H9 (cell line): ENCODE data around the gene MYO1C. TPM values are rescaled to one million over a fixed set of nuclear protein-coding genes. Genes with fewer than 3 reads are reported as not detected.

ENCODE experiments used
- DNase-seq: peaks from one replicate; pipeline ENCODE4 v3.0.0-alpha.2; 2017
- H2AFZ ChIP-seq: one replicate; pipeline ENCODE4 v1.6.1; 2013; ENCODE audit warnings: mild to moderate bottlenecking, low read length, control low read depth, moderate library complexity
- H2AK5ac ChIP-seq: 2 replicates; pipeline ENCODE4 v1.6.1; 2013; ENCODE audit warnings: low read length, control low read depth, mixed read lengths; ENCODE audit not compliant: insufficient read length
- H2BK120ac ChIP-seq: one replicate; pipeline ENCODE4 v1.6.1; 2013; ENCODE audit warnings: low read depth, mild to moderate bottlenecking, low read length, control low read depth, inconsistent platforms; ENCODE audit not compliant: poor library complexity, severe bottlenecking
- H2BK12ac ChIP-seq: 2 replicates; pipeline ENCODE4 v1.6.1; 2013; ENCODE audit warnings: low read length, control low read depth, mixed read lengths, low read depth; ENCODE audit not compliant: insufficient read length
- H2BK15ac ChIP-seq: 2 replicates; pipeline ENCODE4 v1.6.1; 2013; ENCODE audit warnings: low read depth, low read length, control low read depth
- H2BK20ac ChIP-seq: one replicate; pipeline ENCODE4 v1.6.1; 2013; ENCODE audit warnings: low read depth, mild to moderate bottlenecking, low read length, control low read depth, inconsistent platforms; ENCODE audit not compliant: poor library complexity, severe bottlenecking
- H2BK5ac ChIP-seq: 2 replicates; pipeline ENCODE4 v1.6.1; 2013; ENCODE audit warnings: low read length, control low read depth, mixed read lengths; ENCODE audit not compliant: insufficient read length
- H3K14ac ChIP-seq: 2 replicates; pipeline ENCODE4 v1.6.1; 2013; ENCODE audit warnings: low read length, control low read depth; ENCODE audit not compliant: insufficient read depth
- H3K18ac ChIP-seq: 2 replicates; pipeline ENCODE4 v1.6.1; 2013; ENCODE audit warnings: low read depth, mild to moderate bottlenecking, mixed read lengths, low read length, control low read depth; ENCODE audit not compliant: insufficient read length
- H3K23ac ChIP-seq: 2 replicates; pipeline ENCODE4 v1.6.1; 2013; ENCODE audit warnings: low read length, control low read depth, mixed read lengths, low read depth; ENCODE audit not compliant: insufficient read length
- H3K23me2 ChIP-seq: 2 replicates; pipeline ENCODE4 v1.6.1; 2013; ENCODE audit warnings: low read depth, mild to moderate bottlenecking, mixed read lengths, low read length, control low read depth; ENCODE audit not compliant: insufficient read length, poor library complexity, severe bottlenecking
- H3K27ac ChIP-seq: 2 replicates; pipeline ENCODE4 v1.5.1; 2013; ENCODE audit warnings: low read length, control low read depth, mixed read lengths, low read depth; ENCODE audit not compliant: insufficient read length
- H3K27me3 ChIP-seq: 2 replicates; pipeline ENCODE4 v1.6.1; 2013; ENCODE audit warnings: low read length, control low read depth, inconsistent platforms; ENCODE audit not compliant: insufficient read depth
- H3K4ac ChIP-seq: 2 replicates; pipeline ENCODE4 v1.6.1; 2013; ENCODE audit warnings: low read depth, mild to moderate bottlenecking, control low read depth, inconsistent platforms, low read length, moderate library complexity
- H3K4me1 ChIP-seq: 2 replicates; pipeline ENCODE4 v1.6.1; 2013; ENCODE audit warnings: low read length, control low read depth, inconsistent platforms; ENCODE audit not compliant: insufficient read depth
- H3K4me2 ChIP-seq: 2 replicates; pipeline ENCODE4 v1.6.1; 2013; ENCODE audit warnings: low read length, control low read depth, mixed read lengths; ENCODE audit not compliant: insufficient read length, insufficient read depth
- H3K56ac ChIP-seq: 2 replicates; pipeline ENCODE4 v1.6.1; 2013; ENCODE audit warnings: low read depth, mild to moderate bottlenecking, mixed read lengths, low read length, control low read depth; ENCODE audit not compliant: insufficient read length
- H3K79me1 ChIP-seq: 2 replicates; pipeline ENCODE4 v1.6.1; 2013; ENCODE audit warnings: low read depth, mild to moderate bottlenecking, moderate library complexity, low read length, control low read depth, inconsistent platforms; ENCODE audit not compliant: insufficient read depth, poor library complexity, severe bottlenecking
- H3K79me2 ChIP-seq: 2 replicates; pipeline ENCODE4 v1.6.1; 2013; ENCODE audit warnings: low read length, control low read depth, inconsistent platforms; ENCODE audit not compliant: insufficient read depth
- H3K9ac ChIP-seq: 2 replicates; pipeline ENCODE4 v1.6.1; 2013; ENCODE audit warnings: low read length, control low read depth, mixed read lengths; ENCODE audit not compliant: insufficient read length; ENCODE audit errors: extremely low read depth
- H3K9me3 ChIP-seq: one replicate; pipeline ENCODE4 v1.6.1; 2013; ENCODE audit warnings: low read depth, low read length, inconsistent platforms; ENCODE audit not compliant: control insufficient read depth
- H3T11ph ChIP-seq: one replicate; pipeline ENCODE4 v1.6.1; 2013; ENCODE audit warnings: mild to moderate bottlenecking, low read length, control low read depth, inconsistent platforms
- H4K20me1 ChIP-seq: one replicate; pipeline ENCODE4 v1.6.1; 2013; ENCODE audit not compliant: control insufficient read depth, insufficient read length, insufficient read depth
- H4K5ac ChIP-seq: 2 replicates; pipeline ENCODE4 v1.6.1; 2013; ENCODE audit warnings: low read depth, mild to moderate bottlenecking, mixed read lengths, low read length, control low read depth; ENCODE audit not compliant: insufficient read length
- H4K8ac ChIP-seq: replicated peaks from 2 replicates; pipeline ENCODE4 v1.6.1; 2013; ENCODE audit warnings: low read length, control low read depth, mixed read lengths, low read depth; ENCODE audit not compliant: insufficient read length
- H4K91ac ChIP-seq: 2 replicates; pipeline ENCODE4 v1.6.1; 2013; ENCODE audit warnings: low read depth, mild to moderate bottlenecking, moderate library complexity, mixed read lengths, low read length, control low read depth; ENCODE audit not compliant: insufficient read length
- H3K27ac Mint-ChIP-seq, 3 experiments: 2 replicates in 2 of 3; 3 replicates in 1 of 3; pipeline ENCODE4 v1.8.0; 2020 to 2021; ENCODE audit warnings: mixed read lengths in 3 of 3, mild to moderate bottlenecking in 1 of 3, moderate library complexity in 1 of 3
- H3K27me3 Mint-ChIP-seq: 2 replicates; pipeline ENCODE4 v1.8.0; 2021; ENCODE audit warnings: low read depth, mild to moderate bottlenecking, moderate library complexity, mixed read lengths
- H3K36me3 Mint-ChIP-seq, 3 experiments: 2 replicates in 2 of 3; 3 replicates in 1 of 3; pipeline ENCODE4 v1.8.0; 2020 to 2021; ENCODE audit warnings: low read depth in 3 of 3, mixed read lengths in 3 of 3; ENCODE audit not compliant: insufficient read depth in 1 of 3
- H3K4me1 Mint-ChIP-seq, 2 experiments: 2 replicates each; pipeline ENCODE4 v1.8.0; 2020; ENCODE audit warnings: mixed read lengths in 2 of 2
- H3K4me3 Mint-ChIP-seq, 2 experiments: 2 replicates in 1 of 2; 3 replicates in 1 of 2; pipeline ENCODE4 v1.8.0; 2020 to 2021; ENCODE audit warnings: mild to moderate bottlenecking in 2 of 2, mixed read lengths in 2 of 2, moderate library complexity in 1 of 2
- H3K9me3 Mint-ChIP-seq, 2 experiments: 2 replicates in 1 of 2; 3 replicates in 1 of 2; pipeline ENCODE4 v1.8.0; 2020; ENCODE audit warnings: mild to moderate bottlenecking in 2 of 2, mixed read lengths in 2 of 2, moderate library complexity in 1 of 2
- WGBS: extraction: QIAGEN DNeasy Blood & Tissue Kit; methylation state at CpG from one replicate; pipeline ENCODE4 v1.1.7; 2013; ENCODE audit warnings: missing lambda C conversion rate, low lambda C conversion rate, mixed read lengths; ENCODE audit not compliant: insufficient read length; ENCODE audit errors: extremely low coverage; 5-methylcytosine and 5-hydroxymethylcytosine counted together
- total RNA-seq: library from RNA; stranded (reverse); gene quantifications from 2 replicates; pipeline ENCODE4 v1.2.1, GENCODE V29; 2021
- TF ChIP-seq, protein P1 (sequence below): fragments of 200-600 bp; sonication (generic); conservative IDR thresholded peaks from 3 replicates; pipeline ENCODE4 v1.8.0; 2021; ENCODE audit warnings: antibody characterized with exemption, mild to moderate bottlenecking

The MYO1C gene
- total RNA-seq, 1 experiment from 2014 or later = 86.5 TPM

GRCh38 chr17:1478418-1478817, 14.1 kb downstream of the MYO1C start:
- Histone ChIP-seq H3K56ac (no peak overlapping the region), H3K9ac (no peak overlapping the region), H4K20me1 (no peaks in the 10 kb centered on the region), H3K23me2 (no peaks in the 10 kb centered on the region), H2AFZ (no peak overlapping the region), H3K79me2 (no peaks in the 10 kb centered on the region), H3T11ph (no peak overlapping the region), H2BK20ac (no peak overlapping the region), H3K23ac (no peak overlapping the region), H2BK120ac (no peak overlapping the region), H4K91ac (no peak overlapping the region), H3K79me1 (no peaks in the 10 kb centered on the region), H3K9me3 (no peaks in the 10 kb centered on the region), H2BK5ac (no peak overlapping the region), H4K5ac (no peak overlapping the region), H4K8ac (no peak overlapping the region), H2AK5ac (no peak overlapping the region), H3K4me1 (no peaks in the 10 kb centered on the region), H3K27ac (no peak overlapping the region), H3K14ac (no peak overlapping the region), H2BK15ac (no peak overlapping the region), H3K18ac (no peak overlapping the region), H3K4me2 (no peak overlapping the region), H2BK12ac (no peak overlapping the region), H3K4ac (no peak overlapping the region), H3K27me3 (no peaks in the 10 kb centered on the region)
- H3K9me3 Mint-ChIP-seq = no peaks in the 10 kb centered on the region; a peak in 1 of 5 replicates
- H3K27me3 Mint-ChIP-seq = no peaks in the 10 kb centered on the region
- DNase-seq = no peak
- H3K36me3 Mint-ChIP-seq = peaks cover 2 to 70% (median 57%) of the 10 kb centered on the region in 3 experiments; a peak in 6 of 7 replicates
- H3K27ac Mint-ChIP-seq = peak overlapping the region in 1 of 3 experiments; percentile 18; a peak in 2 of 7 replicates
- WGBS = no CpG with 5 or more reads among the region's 26 CpGs
- H3K4me1 Mint-ChIP-seq = peaks cover 2 to 6% of the 10 kb centered on the region in 2 experiments; a peak in 2 of 4 replicates
- TF ChIP-seq, protein P1, sequence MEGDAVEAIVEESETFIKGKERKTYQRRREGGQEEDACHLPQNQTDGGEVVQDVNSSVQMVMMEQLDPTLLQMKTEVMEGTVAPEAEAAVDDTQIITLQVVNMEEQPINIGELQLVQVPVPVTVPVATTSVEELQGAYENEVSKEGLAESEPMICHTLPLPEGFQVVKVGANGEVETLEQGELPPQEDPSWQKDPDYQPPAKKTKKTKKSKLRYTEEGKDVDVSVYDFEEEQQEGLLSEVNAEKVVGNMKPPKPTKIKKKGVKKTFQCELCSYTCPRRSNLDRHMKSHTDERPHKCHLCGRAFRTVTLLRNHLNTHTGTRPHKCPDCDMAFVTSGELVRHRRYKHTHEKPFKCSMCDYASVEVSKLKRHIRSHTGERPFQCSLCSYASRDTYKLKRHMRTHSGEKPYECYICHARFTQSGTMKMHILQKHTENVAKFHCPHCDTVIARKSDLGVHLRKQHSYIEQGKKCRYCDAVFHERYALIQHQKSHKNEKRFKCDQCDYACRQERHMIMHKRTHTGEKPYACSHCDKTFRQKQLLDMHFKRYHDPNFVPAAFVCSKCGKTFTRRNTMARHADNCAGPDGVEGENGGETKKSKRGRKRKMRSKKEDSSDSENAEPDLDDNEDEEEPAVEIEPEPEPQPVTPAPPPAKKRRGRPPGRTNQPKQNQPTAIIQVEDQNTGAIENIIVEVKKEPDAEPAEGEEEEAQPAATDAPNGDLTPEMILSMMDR = no peak
- H3K4me3 Mint-ChIP-seq = no peak overlapping the region
